SU-DHL-6 (cell line): ENCODE measurements around the gene EXOC6.

Source experiments
- EZH2phosphoT487 ChIP-seq: fragments of 200-600 bp; sonication (generic), shearing (Covaris generic); conservative IDR thresholded peaks from 2 replicates; pipeline ENCODE4 v1.6.1; 2018; ENCODE audit warnings: mild to moderate bottlenecking, antibody characterized with exemption, low read length, moderate library complexity, mixed read lengths
- TF ChIP-seq, protein P1 (sequence below): fragments of 200-600 bp; sonication (generic); IDR thresholded peaks from one replicate; pipeline ENCODE4 v1.5.1; 2017; ENCODE audit warnings: antibody characterized with exemption, mild to moderate bottlenecking, low read length, moderate library complexity; ENCODE audit not compliant: insufficient read depth, poor library complexity, severe bottlenecking

DNA sequence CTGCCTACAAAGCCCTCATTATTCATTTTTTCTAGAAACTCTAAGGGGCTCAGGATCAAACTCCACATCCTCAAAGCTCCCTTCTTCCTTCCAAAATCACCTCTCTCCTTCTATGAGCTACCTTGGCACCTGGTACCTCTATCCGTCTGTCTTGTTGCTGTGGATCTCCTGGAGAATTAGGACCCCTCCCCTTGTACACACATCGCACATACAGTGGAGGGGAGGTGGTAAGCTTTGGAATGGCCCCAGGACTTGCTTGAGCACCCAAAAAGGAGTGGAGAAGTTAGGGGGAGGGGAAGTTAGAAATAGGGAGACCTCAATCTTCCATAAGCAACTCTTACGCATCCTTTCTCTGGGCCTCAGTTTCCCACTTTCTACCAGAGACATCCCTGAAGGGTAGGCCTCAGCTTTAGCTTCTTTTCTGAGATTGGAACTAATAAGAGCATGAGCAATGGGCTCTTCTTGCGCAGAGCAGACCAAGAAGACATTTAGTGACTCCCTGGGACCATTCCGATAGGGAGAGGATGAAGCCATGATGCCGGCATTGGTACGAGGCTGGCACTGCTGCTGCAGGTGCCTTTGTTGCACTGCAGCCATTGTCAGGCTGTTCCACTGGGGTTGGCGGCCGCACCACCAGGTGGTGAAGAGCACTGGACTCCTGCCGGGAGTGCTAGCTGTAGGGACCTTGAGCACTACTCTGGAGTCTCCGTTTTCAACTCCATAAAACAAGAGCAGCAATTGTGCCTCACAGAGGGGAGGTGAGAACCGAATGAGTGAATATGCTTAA lies 216.7 kb downstream of the EXOC6 start:
- TF ChIP-seq EZH2phosphoT487, result no peak
- TF ChIP-seq, protein P1, sequence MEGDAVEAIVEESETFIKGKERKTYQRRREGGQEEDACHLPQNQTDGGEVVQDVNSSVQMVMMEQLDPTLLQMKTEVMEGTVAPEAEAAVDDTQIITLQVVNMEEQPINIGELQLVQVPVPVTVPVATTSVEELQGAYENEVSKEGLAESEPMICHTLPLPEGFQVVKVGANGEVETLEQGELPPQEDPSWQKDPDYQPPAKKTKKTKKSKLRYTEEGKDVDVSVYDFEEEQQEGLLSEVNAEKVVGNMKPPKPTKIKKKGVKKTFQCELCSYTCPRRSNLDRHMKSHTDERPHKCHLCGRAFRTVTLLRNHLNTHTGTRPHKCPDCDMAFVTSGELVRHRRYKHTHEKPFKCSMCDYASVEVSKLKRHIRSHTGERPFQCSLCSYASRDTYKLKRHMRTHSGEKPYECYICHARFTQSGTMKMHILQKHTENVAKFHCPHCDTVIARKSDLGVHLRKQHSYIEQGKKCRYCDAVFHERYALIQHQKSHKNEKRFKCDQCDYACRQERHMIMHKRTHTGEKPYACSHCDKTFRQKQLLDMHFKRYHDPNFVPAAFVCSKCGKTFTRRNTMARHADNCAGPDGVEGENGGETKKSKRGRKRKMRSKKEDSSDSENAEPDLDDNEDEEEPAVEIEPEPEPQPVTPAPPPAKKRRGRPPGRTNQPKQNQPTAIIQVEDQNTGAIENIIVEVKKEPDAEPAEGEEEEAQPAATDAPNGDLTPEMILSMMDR, result no peak
